HG03280 (cell line): ENCODE measurements around the gene BMP7.
"Not testable (repeated sequence)": the region's sequence is repeated elsewhere in the genome, so short reads cannot be mapped to it uniquely, and the experiment has no call there.

Source experiments
- ATAC-seq: cut with Tn5 transposase; IDR thresholded peaks from one replicate; pipeline ENCODE4 v1.9.1; 2021; ENCODE audit warnings: mild to moderate bottlenecking, moderate library complexity; ENCODE audit not compliant: unreplicated experiment

Gene BMP7

GRCh38 chr20:57174737-57175136 lies 91.7 kb downstream of the BMP7 start:
- no peak for ATAC-seq

- ATAC-seq: no peak
These were observed 92.5 kb downstream of the BMP7 start for GRCh38 chr20:57173986-57174385.

- no peak for ATAC-seq
These were observed 93.4 kb downstream of the BMP7 start for GRCh38 chr20:57173041-57173440.

- no peak for ATAC-seq
These were observed 96.1 kb downstream of the BMP7 start for GRCh38 chr20:57170343-57170742.

GRCh38 chr20:57169162-57169561 lies 97.3 kb downstream of the BMP7 start:
- ATAC-seq: no peak

GRCh38 chr20:57167971-57168701 lies 98.3 kb downstream of the BMP7 start:
- no peak for ATAC-seq

GRCh38 chr20:57167292-57167655 lies 99.2 kb downstream of the BMP7 start:
- ATAC-seq: no peak

- ATAC-seq: no peak
These were observed 99.7 kb downstream of the BMP7 start for GRCh38 chr20:57166568-57167291.

GRCh38 chr20:57165427-57166004 lies 100.9 kb downstream of the BMP7 start:
- no peak for ATAC-seq

- ATAC-seq: no peak
These were observed 101.6 kb downstream of the BMP7 start for GRCh38 chr20:57164872-57165271.

GRCh38 chr20:57163041-57163440 lies 103.4 kb downstream of the BMP7 start:
- no peak for ATAC-seq

GRCh38 chr20:57162362-57162652 lies 104.1 kb downstream of the BMP7 start:
- ATAC-seq: no peak

GRCh38 chr20:57161478-57162361 lies 104.7 kb downstream of the BMP7 start:
- no peak for ATAC-seq

- no peak for ATAC-seq
These were observed 105.5 kb downstream of the BMP7 start for GRCh38 chr20:57160985-57161384.

GRCh38 chr20:57159945-57160610 lies 106.4 kb downstream of the BMP7 start:
- no peak for ATAC-seq

- no peak for ATAC-seq
These were observed 107.1 kb downstream of the BMP7 start for GRCh38 chr20:57159193-57159851.

GRCh38 chr20:57158474-57158873 lies 108.0 kb downstream of the BMP7 start:
- no peak for ATAC-seq

- ATAC-seq: not testable (repeated sequence)
These were observed 108.7 kb downstream of the BMP7 start for GRCh38 chr20:57157787-57158186.

GRCh38 chr20:57157106-57157691 lies 109.2 kb downstream of the BMP7 start:
- no peak for ATAC-seq
